IPS-20b (cell line): Measurements from ENCODE around the gene LRRC7.

ENCODE experiments used
- H3K27ac ChIP-seq: one replicate; pipeline ENCODE4 v1.5.1; 2013; ENCODE audit warnings: low read length
- H3K27me3 ChIP-seq: 2 replicates; pipeline ENCODE4 v1.6.1; 2013; ENCODE audit warnings: mild to moderate bottlenecking, low read length, inconsistent platforms; ENCODE audit not compliant: insufficient read depth
- H3K36me3 ChIP-seq: 2 replicates; pipeline ENCODE4 v1.6.1; 2013; ENCODE audit warnings: low read depth, mild to moderate bottlenecking, inconsistent platforms, low read length, moderate library complexity; ENCODE audit not compliant: insufficient read depth
- H3K4me1 ChIP-seq: 2 replicates; pipeline ENCODE4 v1.6.1; 2013; ENCODE audit warnings: mild to moderate bottlenecking, control low read depth, inconsistent platforms, low read length, moderate library complexity; ENCODE audit not compliant: insufficient read depth
- H3K4me3 ChIP-seq: 2 replicates; pipeline ENCODE4 v1.5.1; 2013; ENCODE audit warnings: mild to moderate bottlenecking, low read length, inconsistent platforms
- H3K9ac ChIP-seq: 2 replicates; pipeline ENCODE4 v1.6.1; 2013; ENCODE audit warnings: low read depth, mild to moderate bottlenecking, inconsistent platforms, low read length, moderate library complexity
- H3K9me3 ChIP-seq: 2 replicates; pipeline ENCODE4 v1.6.1; 2013; ENCODE audit warnings: mild to moderate bottlenecking, low read depth, low read length, inconsistent platforms; ENCODE audit not compliant: insufficient read depth

The LRRC7 gene

DNA sequence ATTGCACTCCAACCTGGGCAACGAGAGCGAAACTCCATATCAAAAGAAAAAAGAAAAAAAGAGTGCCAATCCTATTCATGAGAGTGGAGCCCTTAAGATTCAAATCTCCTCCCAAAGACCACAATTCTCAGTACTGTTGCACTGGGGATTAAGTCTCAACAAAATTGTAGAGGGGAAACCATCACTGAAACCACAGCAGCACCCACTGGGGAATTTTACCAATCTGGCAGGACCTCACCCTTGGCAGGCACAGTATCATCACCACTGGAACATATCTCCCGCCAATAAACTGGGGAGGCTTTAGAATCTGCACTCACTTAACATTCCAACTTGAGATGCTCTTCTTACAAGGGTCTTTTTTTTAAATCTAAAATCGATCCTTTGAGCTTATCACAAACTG lies 596.6 kb downstream of the LRRC7 start:
- Histone ChIP-seq H3K4me1 (peaks cover 3% of the 10 kb centered on the region; the same call in 1 of the 2 replicates), H3K9ac (no peak overlapping the region), H3K9me3 (no peaks in the 10 kb centered on the region), H3K27me3 (no peaks in the 10 kb centered on the region), H3K27ac (no peak overlapping the region), H3K4me3 (no peak overlapping the region), H3K36me3 (no peaks in the 10 kb centered on the region)

DNA sequence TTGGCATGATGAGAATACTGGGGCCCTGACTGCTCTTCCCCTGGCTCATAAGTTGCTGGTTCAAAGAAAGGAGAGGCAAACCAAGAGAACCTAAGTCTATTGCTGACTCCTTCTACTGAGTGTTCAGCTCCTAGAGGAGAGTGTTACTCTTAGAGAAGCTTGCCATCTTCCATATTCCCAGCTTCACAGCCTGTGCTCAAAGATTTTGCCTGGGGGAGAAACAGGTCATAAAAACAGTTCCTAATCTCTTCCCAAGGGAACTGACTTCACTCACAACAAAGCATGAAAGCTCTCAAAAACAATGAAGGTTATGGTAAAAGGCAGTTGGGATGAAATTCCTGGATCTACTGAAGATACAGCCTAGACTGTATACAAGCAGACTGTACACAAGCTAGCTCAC lies 600.6 kb downstream of the LRRC7 start:
- H3K4me1 ChIP-seq: peaks cover 3% of the 10 kb centered on the region; the same call in 1 of the 2 replicates
- H3K9ac ChIP-seq: no peak overlapping the region
- no peak overlapping the region for H3K27ac ChIP-seq
- H3K9me3 ChIP-seq: no peaks in the 10 kb centered on the region
- H3K36me3 ChIP-seq: peaks cover 10% of the 10 kb centered on the region; the same call in 1 of the 2 replicates
- no peaks in the 10 kb centered on the region for H3K27me3 ChIP-seq
- no peak overlapping the region for H3K4me3 ChIP-seq

DNA sequence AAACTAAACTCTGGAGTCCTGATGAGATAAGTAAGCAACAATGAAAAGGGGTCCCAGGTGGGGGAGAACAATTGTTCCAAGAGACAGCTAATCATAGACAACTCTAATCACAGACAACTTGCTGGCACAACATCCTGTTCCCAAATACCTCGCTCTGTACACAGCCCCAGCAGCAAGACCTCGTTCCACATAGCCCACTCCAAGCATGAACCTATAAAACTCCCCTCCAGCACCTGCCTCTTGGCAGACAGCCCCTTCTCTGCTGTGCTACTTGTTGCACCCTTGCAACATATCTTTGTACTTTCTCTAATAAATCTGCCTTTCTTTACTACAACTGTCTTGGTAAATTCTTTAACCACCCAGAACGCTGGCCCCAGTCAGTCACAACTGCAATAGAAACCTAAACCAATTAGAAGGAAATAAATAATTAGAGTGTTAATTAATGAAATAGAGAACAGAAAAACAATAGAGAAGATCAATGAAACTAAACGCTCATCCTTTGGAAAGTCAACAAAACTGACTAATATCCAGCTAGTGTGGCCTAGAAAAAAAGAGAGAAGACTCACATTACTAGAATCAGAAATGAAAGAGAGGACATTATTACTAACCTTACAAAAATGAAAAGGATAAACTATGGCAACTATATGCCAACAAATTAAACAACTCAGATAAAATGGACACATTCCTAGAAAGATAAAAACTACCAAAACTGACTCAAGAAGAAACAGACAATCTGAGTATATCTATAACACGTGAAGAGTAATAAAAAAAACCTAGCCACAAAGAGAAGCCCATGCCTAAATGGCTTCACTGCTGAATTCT lies 601.5 kb downstream of the LRRC7 start:
- Histone ChIP-seq H3K9ac (no peak overlapping the region), H3K9me3 (no peaks in the 10 kb centered on the region), H3K4me1 (peaks cover 3% of the 10 kb centered on the region; the same call in 1 of the 2 replicates), H3K27me3 (no peaks in the 10 kb centered on the region), H3K4me3 (no peak overlapping the region), H3K36me3 (peaks cover 12% of the 10 kb centered on the region; the same call in 1 of the 2 replicates), H3K27ac (no peak overlapping the region)

DNA sequence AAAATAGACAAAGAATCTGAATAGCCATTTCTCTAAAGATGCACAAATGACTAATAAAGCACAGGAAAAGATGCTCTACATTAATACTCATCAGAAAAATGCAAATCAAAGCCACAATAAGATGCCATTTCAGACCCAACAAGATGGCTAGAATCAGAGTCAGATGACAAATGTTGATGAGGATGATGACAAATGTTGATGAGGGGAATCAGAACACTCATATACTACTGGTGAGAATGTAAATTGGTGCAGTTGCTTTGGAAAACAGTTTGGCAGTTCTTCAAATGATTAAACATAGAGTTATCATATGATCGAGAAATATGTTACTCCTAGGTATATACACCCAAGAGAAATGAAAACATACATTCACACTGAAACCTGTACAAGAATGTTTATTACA lies 603.8 kb downstream of the LRRC7 start:
- Histone ChIP-seq H3K36me3 (peaks cover 24% of the 10 kb centered on the region; the same call in 1 of the 2 replicates), H3K4me3 (no peak overlapping the region), H3K4me1 (peaks cover 3% of the 10 kb centered on the region; the same call in 1 of the 2 replicates), H3K27me3 (no peaks in the 10 kb centered on the region), H3K27ac (no peak overlapping the region), H3K9ac (no peak overlapping the region), H3K9me3 (no peaks in the 10 kb centered on the region)
